HepG2 (cell line): ENCODE results near the gene ZNF655. TPM values are rescaled to one million over a fixed set of nuclear protein-coding genes. Genes with fewer than 3 reads are reported as not detected.
"Not testable (repeated sequence)": the region's sequence is repeated elsewhere in the genome, so short reads cannot be mapped to it uniquely, and the experiment has no call there.

Experiments used
- ATAC-seq: fragments of 200-7000 bp; cut with Tn5 transposase; 3 replicates; pipeline ENCODE4 v1.9.1; 2020; ENCODE audit warnings: mild to moderate bottlenecking, moderate library complexity
- BruUV-seq: library from RNA; stranded (reverse); fragments of 400-500 nt; replicated peaks from 2 replicates; lab custom pipeline; 2021; lab: Mats Ljungman, UMichigan
- CTCF ChIA-PET: fragments of 300-600 bp; formaldehyde crosslinking; extraction: SDS; loops from one replicate; lab custom pipeline; 2021; ENCODE audit warnings: low total read pairs, inconsistent platforms, low intra/inter-chr PET ratio; lab: Yijun Ruan, JAX
- POLR2A ChIA-PET: fragments of 350-600 bp; sonication (Branson Sonifier 250); formaldehyde crosslinking; loops from one replicate; lab custom pipeline; 2020; ENCODE audit warnings: antibody characterized with exemption, inconsistent platforms; lab: Yijun Ruan, JAX
- DNase-seq: peaks from one replicate; pipeline ENCODE4 v3.0.0-alpha.2; 2015; ENCODE audit warnings: low spot score
- FAIRE-seq: peaks from 3 replicates; lab custom pipeline; 2011; peaks lifted over from hg19 to GRCh38; lab: Jason Lieb, UNC
- H2AFZ ChIP-seq: one replicate; pipeline ENCODE4 v1.6.1; 2011; ENCODE audit warnings: low read length, inconsistent platforms
- H3K27ac ChIP-seq: fragments of 300-600 bp; 3 replicates; pipeline ENCODE4 v1.8.0; 2011; ENCODE audit warnings: mixed run types, mild to moderate bottlenecking, mixed read lengths, low read length, inconsistent platforms; ENCODE audit not compliant: insufficient read depth; ENCODE audit errors: extremely low read length
- H3K27me3 ChIP-seq, 2 experiments: fragments of 200-600 bp in 1 of 2; 2 replicates in 1 of 2; 3 replicates in 1 of 2; pipeline versions ENCODE4 v1.6.0 to v1.8.0; 2011; ENCODE audit warnings: low read length in 2 of 2, mild to moderate bottlenecking in 2 of 2, moderate library complexity in 2 of 2, inconsistent platforms in 1 of 2; ENCODE audit not compliant: insufficient read depth in 2 of 2, control insufficient read depth in 1 of 2
- H3K36me3 ChIP-seq, 2 experiments: fragments of 200-600 bp in 1 of 2; replicated peaks in 1 of 2; 2 replicates in 1 of 2; 3 replicates in 1 of 2; pipeline versions ENCODE4 v1.5.1 to v1.8.0; 2011; ENCODE audit warnings: low read length in 2 of 2, inconsistent platforms in 1 of 2; ENCODE audit not compliant: insufficient read depth in 2 of 2, control insufficient read depth in 1 of 2
- H3K4me1 ChIP-seq: 2 replicates; pipeline ENCODE4 v1.5.1; 2012; ENCODE audit warnings: low read length, inconsistent platforms; ENCODE audit not compliant: insufficient read depth
- H3K4me2 ChIP-seq: 2 replicates; pipeline ENCODE4 v1.6.0; 2011; ENCODE audit warnings: low read depth, low read length, inconsistent platforms
- H3K4me3 ChIP-seq, 3 experiments: fragments of 200-600 bp in 1 of 3; sonication (generic), shearing (Covaris generic) in 1 of 3; replicated peaks in 1 of 3; 2 replicates each; pipeline ENCODE4 v1.5.1; 2011 to 2016; ENCODE audit warnings: low read length in 3 of 3, inconsistent platforms in 2 of 3, low read depth in 2 of 3, mild to moderate bottlenecking in 2 of 3, control low read depth in 1 of 3, mixed read lengths in 1 of 3; ENCODE audit not compliant: insufficient read depth in 1 of 3
- H3K79me2 ChIP-seq: one replicate; pipeline ENCODE4 v1.6.1; 2011; ENCODE audit warnings: low read length, inconsistent platforms; ENCODE audit not compliant: insufficient read depth
- H3K9ac ChIP-seq: 2 replicates; pipeline ENCODE4 v1.6.0; 2011; ENCODE audit warnings: mild to moderate bottlenecking, low read depth, low read length, inconsistent platforms; ENCODE audit not compliant: insufficient read depth
- H3K9me3 ChIP-seq: 2 replicates; pipeline ENCODE4 v1.5.1; 2012; ENCODE audit warnings: mild to moderate bottlenecking, low read length
- H4K20me1 ChIP-seq: 2 replicates; pipeline ENCODE4 v1.6.0; 2011; ENCODE audit warnings: inconsistent platforms, mild to moderate bottlenecking, low read length, moderate library complexity; ENCODE audit not compliant: insufficient read depth
- ASH2L ChIP-seq: fragments of 300-600, 200-600 bp; sonication (generic); IDR thresholded peaks from 2 replicates; pipeline ENCODE4 v1.7.0; 2017; ENCODE audit warnings: low read depth, mild to moderate bottlenecking, moderate library complexity, mixed read lengths, low read length; ENCODE audit not compliant: insufficient read length
- ZNF253 ChIP-seq: sonication (generic); formaldehyde crosslinking; IDR thresholded peaks from 2 replicates; pipeline ENCODE4 v1.8.0; 2022; ENCODE audit warnings: mild to moderate bottlenecking, missing genetic modification reagents, borderline replicate concordance
- WGBS: methylation state at CpG from one replicate; pipeline ENCODE4 v1.1.6; 2017; ENCODE audit warnings: low lambda C conversion rate; 5-methylcytosine and 5-hydroxymethylcytosine counted together
- in situ Hi-C: cut with HindIII; loops from 2 replicates; pipeline ENCODE4 v1.10.0; 2017; ENCODE audit warnings: low pct_unique_long_range_greater_than_20kb; ENCODE audit not compliant: extremely low pct_ligation_motif_present
- intact Hi-C: fragments of 100-400 bp; cut with micrococcal nuclease; formaldehyde crosslinking; loops from one replicate; pipeline ENCODE4 v1.10.0; 2022; ENCODE audit not compliant: unreplicated experiment
- polyA plus RNA-seq, 8 experiments: library from polyadenylated mRNA; depleted of rRNA in 3 of 8; stranded (reverse) in 7 of 8; unstranded in 1 of 8; fragments of >200 nt; fragmentation: Illumina TruSeq in 4 of 8; extraction: Trizol in 4 of 8; gene quantifications; 2 replicates each; pipeline versions ENCODE4 v1.2.1 to v1.2.3, GENCODE V29; 2011 to 2016; ENCODE audit warnings: low read depth in 4 of 8, missing spikeins in 1 of 8, mixed read lengths in 1 of 8; ENCODE audit not compliant: insufficient read depth in 1 of 8
- total RNA-seq, 5 experiments: library from RNA; depleted of rRNA; stranded (reverse); fragments of >200 nt; fragmentation: Illumina TruSeq; extraction: Trizol; gene quantifications; 2 replicates each; pipeline ENCODE4 v1.2.3, GENCODE V29; 2016; ENCODE audit warnings: low read depth in 1 of 5
- TF ChIP-seq, protein P1 (sequence below): sonication (generic); formaldehyde crosslinking; IDR thresholded peaks from 2 replicates; pipeline ENCODE4 v1.5.0; 2020; ENCODE audit warnings: missing genetic modification reagents

ZNF655 gene
- total and polyA plus RNA-seq, 2 of the 13 experiments (the other 11 are each of a cell fraction or from before 2014, with no cell fraction given) = 53.4 to 75.6 TPM

- H3K4me2 ChIP-seq, intact Hi-C loops, H4K20me1 ChIP-seq, H3K27me3 ChIP-seq, H3K79me2 ChIP-seq, H3K9ac ChIP-seq, H3K27ac ChIP-seq, ATAC-seq, H3K4me1 ChIP-seq, FAIRE-seq, H3K36me3 ChIP-seq, BruUV-seq, DNase-seq, H3K9me3 ChIP-seq, H2AFZ ChIP-seq, CTCF ChIA-PET, H3K4me3 ChIP-seq, POLR2A ChIA-PET, in situ Hi-C loops: not testable (repeated sequence)
- WGBS = 95% methylated on average over 5 of the region's 5 CpGs
These were observed 13.1 kb upstream of the ZNF655 start for GRCh38 chr7:99545308-99545707.

DNA sequence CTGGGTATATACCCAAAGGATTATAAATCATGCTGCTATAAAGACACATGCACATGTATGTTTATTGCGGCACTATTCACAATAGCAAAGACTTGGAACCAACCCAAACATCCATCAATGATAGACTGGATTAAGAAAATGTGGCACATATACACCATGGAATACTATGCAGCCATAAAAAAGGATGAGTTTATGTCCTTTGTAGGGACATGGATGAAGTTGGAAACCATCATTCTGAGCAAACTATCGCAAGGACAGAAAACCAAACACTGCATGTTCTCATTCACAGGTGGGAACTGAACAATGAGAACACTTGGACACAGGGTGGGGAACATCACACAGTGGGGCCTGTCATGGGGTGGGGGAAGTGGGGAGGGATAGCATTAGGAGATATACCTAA is 8.9 kb upstream of the ZNF655 start:
- H3K4me3 ChIP-seq, H4K20me1 ChIP-seq, H3K27me3 ChIP-seq, H3K27ac ChIP-seq, H3K36me3 ChIP-seq, H3K9ac ChIP-seq, in situ Hi-C loops, intact Hi-C loops, H3K9me3 ChIP-seq, CTCF ChIA-PET, ATAC-seq, BruUV-seq, FAIRE-seq, H2AFZ ChIP-seq, H3K4me2 ChIP-seq, POLR2A ChIA-PET, DNase-seq: not testable (repeated sequence)
- WGBS = no CpG with 5 or more reads among the region's 2 CpGs
- H3K4me1 ChIP-seq = peaks cover 19% of the 10 kb centered on the region
- H3K79me2 ChIP-seq = peaks cover 18% of the 10 kb centered on the region

GRCh38 chr7:99551334-99551733 is 7.1 kb upstream of the ZNF655 start:
- peaks cover 4 to 21% of the 10 kb centered on the region in 2 experiments; a peak in 4 of 5 replicates for H3K36me3 ChIP-seq
- TSS peak; percentile 76 for BruUV-seq
- 2% methylated on average over 15 of the region's 15 CpGs for WGBS
- H3K79me2 ChIP-seq = peaks cover 20% of the 10 kb centered on the region
- peak overlapping the region; percentile 72 to 92 (median 88) for H3K4me3 ChIP-seq
- H3K4me1 ChIP-seq = peaks cover 19% of the 10 kb centered on the region
- H4K20me1 ChIP-seq = no peaks in the 10 kb centered on the region
- peak overlapping the region; percentile 65 for H3K27ac ChIP-seq
- in situ Hi-C loops = no loop called here
- intact Hi-C loops = no loop called here
- no peaks in the 10 kb centered on the region for H3K9me3 ChIP-seq
- TF ChIP-seq ASH2L = no peak
- TF ChIP-seq, protein P1, sequence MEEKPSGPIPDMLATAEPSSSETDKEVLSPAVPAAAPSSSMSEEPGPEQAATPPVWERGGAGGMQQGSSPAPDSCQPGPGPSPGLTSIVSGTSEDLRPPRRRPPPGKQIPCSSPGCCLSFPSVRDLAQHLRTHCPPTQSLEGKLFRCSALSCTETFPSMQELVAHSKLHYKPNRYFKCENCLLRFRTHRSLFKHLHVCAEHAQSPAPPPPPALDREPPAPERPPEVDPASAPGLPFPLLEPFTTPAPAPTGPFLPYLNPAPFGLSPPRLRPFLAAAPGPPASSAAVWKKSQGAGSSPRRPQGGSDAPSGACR (CRISPR knock-in tag) = 0 out of 2 replicates have a peak, but pooled peaks have one; percentile 5
- TF ChIP-seq ZNF253 (CRISPR knock-in tag) = no peak
- TF ChIP-seq, all 625 proteins: peak for 1
- ChIA-PET CTCF (no interaction called here), POLR2A (interaction anchor here (1.1 to 1.2 kb wide), 4 partner anchors 12 to 368 kb away, joined by 4 to 7 read pairs (median 6); partner anchors contain the start of genes TRIM4, ZKSCAN5 and ZNF394)
- Histone ChIP-seq H3K4me2 (peak overlapping the region; percentile 74), H3K9ac (peak overlapping the region; percentile 96), H2AFZ (no peak overlapping the region), H3K27me3 (no peaks in the 10 kb centered on the region; a peak in 1 of 5 replicates)
- no peak for FAIRE-seq
- DNase-seq = no peak
- ATAC-seq = peak; percentile 68
